Measurements from ENCODE around the gene CD46.
"Not testable (repeated sequence)": the region's sequence is repeated elsewhere in the genome, so short reads cannot be mapped to it uniquely, and the experiment has no call there.

The CD46 gene

DNA sequence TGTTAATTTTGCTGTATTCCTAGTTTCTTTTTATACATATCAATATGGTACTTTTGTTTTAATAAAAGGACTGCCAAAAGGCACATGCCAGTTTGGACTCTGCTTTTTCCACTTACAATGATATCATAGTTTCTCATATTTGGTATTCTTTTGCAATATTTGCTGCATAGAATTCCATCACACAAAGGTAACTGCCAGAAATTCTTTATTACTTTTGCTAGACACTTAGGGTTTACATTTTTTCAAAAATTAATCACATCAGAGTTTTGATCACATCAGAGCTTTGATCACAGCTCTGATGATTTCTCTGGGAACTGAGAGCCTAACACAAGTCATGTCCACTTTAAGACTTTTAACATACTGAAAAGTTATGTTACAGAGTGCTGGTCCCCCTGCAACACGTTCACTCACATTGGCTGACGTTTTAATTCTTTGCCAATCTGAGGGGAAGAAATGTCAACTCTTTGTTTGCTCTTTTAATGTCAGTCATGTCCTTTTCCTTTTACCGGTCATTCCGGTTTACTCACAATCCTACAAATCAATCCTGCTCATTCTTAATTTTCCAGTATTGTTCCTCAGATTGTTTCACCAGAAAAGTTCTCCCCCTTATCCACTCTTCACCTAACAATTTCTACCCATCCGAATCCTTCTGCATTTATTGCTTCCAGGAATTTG, 1.1 kb upstream of the CD46 start:
- DNase-seq (ENCODE audit: low read depth, low spot score) = no peak

- not testable (repeated sequence) for DNase-seq (ENCODE audit: low read depth, low spot score)
Measured at GRCh38 chr1:207751463-207751789, 428 bp upstream of the CD46 start.

- no peak for DNase-seq (ENCODE audit: low read depth, low spot score)
Measured at GRCh38 chr1:207752456-207752998, 673 bp downstream of the CD46 start.

- no peak for DNase-seq (ENCODE audit: low read depth, low spot score)
Measured at GRCh38 chr1:207753611-207754010, 1.8 kb downstream of the CD46 start.

DNA sequence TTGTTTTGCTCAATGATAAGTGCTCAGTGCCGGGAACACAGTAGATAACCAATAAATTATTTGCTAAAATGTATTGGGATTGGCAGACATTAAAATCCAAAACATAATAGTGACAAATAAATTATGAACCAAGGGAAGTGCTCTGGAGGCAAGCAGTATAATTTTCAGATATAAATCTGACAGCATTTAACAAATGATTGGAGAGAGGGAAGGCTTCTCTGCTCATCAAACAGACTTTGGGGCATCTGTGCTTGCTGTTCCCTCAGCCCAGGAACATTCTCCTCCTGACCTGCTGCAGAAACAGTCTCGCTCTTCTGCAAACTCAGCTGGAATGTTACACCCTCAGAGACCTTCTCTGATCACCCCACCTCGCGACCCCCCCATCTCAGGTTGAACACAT, 2.2 kb downstream of the CD46 start:
- DNase-seq (ENCODE audit: low read depth, low spot score) = no peak

GRCh38 chr1:207754974-207755700, 3.3 kb downstream of the CD46 start:
- DNase-seq (ENCODE audit: low read depth, low spot score) = no peak

GRCh38 chr1:207755846-207756693, 4.2 kb downstream of the CD46 start:
- DNase-seq (ENCODE audit: low read depth, low spot score) = no peak

GRCh38 chr1:207762622-207763021, 10.8 kb downstream of the CD46 start:
- DNase-seq (ENCODE audit: low read depth, low spot score) = no peak

DNA sequence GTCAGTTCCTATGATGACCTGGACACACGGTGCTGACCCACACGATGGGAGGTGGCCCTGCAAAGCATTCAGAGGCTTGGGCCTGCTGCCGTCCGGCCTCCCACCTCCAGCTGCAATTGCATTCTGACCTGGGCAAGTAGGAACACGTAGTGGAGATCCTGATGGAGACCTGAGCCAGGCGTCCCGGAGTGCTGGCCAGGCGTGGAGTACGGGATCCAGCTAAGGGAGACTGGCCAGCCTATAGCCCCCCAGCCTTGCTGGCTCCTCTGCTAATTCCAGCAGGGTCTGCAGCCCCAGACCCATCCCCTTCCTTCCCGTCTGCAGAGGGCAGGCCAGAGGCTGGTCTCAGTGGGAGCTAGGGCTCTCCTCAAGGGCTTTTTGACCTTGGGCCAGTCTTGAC, 11.2 kb downstream of the CD46 start:
- DNase-seq (ENCODE audit: low read depth, low spot score) = no peak

GRCh38 chr1:207763972-207764371, 12.1 kb downstream of the CD46 start:
- no peak for DNase-seq (ENCODE audit: low read depth, low spot score)

DNA sequence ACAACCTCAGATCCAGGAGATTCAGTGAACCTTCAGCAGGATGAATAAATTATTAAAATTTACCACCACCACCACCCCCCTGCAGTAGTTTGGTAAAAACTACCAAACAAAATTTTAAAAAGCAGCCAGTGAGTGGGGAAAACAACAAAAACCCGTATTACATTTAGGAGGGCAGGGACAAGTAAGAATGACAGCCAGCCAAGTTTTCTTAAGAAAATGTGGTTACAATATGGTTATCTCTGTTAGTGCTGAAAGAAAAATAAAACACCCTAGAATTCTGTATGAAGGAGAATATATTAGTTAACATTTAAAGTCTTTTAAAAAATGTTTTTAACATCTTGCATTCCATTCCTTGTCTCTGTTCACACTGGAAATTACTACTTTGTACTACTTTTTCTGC, 14.7 kb downstream of the CD46 start:
- DNase-seq (ENCODE audit: low read depth, low spot score) = no peak

- DNase-seq (ENCODE audit: low read depth, low spot score) = not testable (repeated sequence)
Measured at GRCh38 chr1:207770514-207770913, 18.7 kb downstream of the CD46 start.

DNA sequence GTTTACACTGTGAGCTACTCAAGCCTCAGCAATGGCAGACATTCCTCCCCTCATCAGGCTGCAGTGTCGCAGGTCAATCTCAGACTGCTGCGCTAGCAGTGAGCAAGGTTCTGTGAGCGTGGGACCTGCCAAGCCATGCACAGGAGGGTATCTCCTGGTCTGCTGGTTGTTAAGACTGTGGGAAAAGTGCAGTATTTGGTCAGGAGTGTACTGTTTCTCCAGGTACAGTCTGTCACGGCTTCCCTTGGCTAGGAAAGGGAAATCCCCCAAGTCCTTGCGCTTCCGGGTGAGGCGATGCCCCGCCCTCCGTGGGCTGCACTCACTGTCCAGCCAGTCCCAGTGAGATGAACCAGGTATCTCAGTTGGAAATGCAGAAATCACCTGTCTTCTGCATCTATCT, 24.2 kb downstream of the CD46 start:
- DNase-seq (ENCODE audit: low read depth, low spot score) = not testable (repeated sequence)

DNA sequence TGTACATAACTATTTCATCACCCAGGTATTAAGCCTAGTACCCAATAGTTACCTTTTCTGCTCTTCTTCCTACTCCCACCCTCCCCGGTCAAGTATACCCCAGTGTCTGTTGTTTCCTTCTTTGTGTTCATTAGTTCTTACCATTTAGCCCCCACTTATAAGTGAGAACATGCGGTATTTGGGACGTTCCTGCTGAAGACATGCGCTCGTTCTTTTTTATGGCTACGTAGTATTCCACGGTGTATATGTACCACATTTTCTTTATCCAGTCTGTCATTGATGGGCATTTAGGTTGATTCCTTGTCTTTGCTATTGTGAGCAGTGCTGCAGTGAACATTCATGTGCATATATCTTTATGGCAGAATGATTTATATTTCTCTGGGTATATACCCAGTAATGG, 25.6 kb downstream of the CD46 start:
- not testable (repeated sequence) for DNase-seq (ENCODE audit: low read depth, low spot score)

DNA sequence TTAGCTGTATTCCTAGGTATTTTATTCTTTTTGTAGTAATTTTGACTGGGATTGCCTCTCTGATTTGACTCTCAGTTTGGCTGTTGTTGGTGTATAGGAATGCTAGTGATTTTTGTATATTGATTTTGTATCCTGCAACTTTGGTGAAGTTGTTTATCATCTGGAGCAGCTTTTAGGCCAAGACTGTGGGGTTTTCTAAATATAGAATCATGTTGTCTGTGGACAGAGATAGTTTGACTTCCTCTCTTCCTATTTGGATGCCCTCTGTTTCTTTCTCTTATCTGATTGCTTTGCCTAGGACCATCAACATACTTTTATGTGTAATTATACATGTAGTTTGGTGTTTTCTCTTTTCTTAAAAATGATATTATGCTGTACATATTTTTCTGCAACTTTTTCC, 27.2 kb downstream of the CD46 start:
- DNase-seq (ENCODE audit: low read depth, low spot score) = no peak

- no peak for DNase-seq (ENCODE audit: low read depth, low spot score)
Measured at GRCh38 chr1:207781312-207781711, 29.5 kb downstream of the CD46 start.

- DNase-seq (ENCODE audit: low read depth, low spot score) = no peak
Measured at GRCh38 chr1:207787776-207788175, 35.9 kb downstream of the CD46 start.

- DNase-seq (ENCODE audit: low read depth, low spot score) = no peak
Measured at GRCh38 chr1:207789386-207789785, 37.5 kb downstream of the CD46 start.

DNA sequence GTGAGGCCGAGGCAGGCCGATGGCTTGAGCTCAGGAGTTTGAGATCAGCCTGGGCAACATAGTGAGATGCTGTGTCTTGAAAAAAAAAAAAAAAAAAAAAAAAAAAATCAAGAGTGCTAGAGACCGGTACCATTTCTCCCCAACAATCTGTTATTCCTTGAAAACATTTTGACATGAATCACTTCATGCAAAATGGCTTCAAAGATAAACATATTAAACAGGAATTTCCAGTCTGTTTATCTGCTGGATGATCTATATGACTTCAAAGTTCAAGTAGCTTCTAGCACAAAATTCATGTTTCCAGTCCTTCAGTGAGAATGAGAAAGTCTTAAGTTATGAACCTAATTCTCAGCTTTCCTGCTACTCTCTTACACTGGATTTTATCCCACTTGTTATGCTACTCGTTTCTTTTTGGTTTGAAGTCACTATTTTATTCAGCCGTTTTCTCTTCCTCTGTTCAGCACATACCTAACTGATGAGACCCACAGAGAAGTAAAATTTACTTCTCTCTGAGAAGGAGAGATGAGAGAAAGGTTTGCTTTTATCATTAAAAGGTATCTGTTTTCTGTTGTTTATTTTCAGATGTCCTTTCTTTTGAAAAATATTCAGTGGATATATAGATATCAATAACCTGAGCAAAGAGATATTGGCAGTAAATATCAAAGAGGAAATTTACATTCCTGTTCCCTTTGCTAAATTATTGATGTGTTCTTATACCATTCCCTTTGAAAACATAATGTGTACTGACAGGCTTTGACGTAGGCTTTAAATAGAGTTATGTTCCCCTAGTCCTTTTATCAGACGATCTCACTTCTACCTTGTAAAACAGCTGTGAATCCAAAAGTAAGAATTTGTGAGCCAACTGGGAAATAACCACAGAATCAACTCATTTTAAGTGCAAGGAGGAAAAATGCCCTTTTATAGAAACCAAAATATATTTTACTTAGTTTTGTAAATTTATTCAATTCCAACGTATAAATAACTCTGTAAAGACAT, 38.2 kb downstream of the CD46 start:
- DNase-seq (ENCODE audit: low read depth, low spot score) = no peak

DNA sequence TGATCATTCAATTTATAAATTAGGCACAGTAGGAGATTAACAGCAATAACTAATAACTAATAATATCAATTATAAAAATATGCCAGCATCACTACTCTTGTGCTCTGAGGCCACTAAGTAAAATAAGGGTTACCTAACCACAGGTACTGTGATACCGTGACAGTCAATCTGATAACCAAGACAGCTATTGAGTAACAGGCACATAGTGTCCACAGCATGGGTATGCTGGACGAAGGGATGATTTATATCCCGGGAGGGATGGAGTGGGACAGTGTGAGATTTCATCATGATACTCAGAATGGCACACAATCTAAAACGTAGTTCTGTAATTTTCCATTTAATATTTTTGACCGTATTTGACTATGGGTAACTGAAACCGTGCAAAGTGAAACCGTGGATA, 39.4 kb downstream of the CD46 start:
- DNase-seq (ENCODE audit: low read depth, low spot score) = no peak

- DNase-seq (ENCODE audit: low read depth, low spot score) = no peak
Measured at GRCh38 chr1:207793327-207793726, 41.5 kb downstream of the CD46 start.
